ENCODE data around the gene EXOC6.

DNA sequence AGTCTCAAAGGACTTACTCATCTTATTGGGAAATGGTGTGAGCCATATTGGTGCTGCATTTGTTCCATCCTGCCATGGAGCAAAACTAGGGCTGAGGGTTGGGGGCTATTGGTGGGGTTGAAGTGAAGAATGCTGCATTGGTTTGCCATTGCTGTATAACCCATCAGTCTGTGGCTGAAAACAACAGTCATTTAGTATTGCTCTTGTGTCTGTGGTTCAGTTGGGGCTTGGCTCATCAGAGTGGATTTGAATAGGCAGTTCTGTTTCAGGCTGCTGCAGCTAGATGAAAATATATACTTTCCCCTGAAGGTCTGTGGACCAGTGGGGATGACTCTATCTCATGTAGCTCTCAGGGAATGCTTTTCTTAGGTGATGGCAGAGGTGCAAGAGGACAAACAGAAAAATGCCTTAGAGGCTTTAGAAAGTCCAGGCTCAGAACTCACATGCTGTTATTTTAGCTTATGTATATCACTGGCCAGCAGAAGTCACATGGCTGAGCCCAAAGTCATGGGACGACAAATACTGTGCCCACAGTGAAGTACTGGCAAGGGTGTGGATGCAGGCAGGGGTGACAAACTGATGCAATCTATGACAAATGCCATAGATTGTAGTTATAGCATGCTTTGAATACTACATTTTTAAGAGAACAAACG lies 15.2 kb upstream of the EXOC6 start:
- TF ChIP-seq, protein P1, sequence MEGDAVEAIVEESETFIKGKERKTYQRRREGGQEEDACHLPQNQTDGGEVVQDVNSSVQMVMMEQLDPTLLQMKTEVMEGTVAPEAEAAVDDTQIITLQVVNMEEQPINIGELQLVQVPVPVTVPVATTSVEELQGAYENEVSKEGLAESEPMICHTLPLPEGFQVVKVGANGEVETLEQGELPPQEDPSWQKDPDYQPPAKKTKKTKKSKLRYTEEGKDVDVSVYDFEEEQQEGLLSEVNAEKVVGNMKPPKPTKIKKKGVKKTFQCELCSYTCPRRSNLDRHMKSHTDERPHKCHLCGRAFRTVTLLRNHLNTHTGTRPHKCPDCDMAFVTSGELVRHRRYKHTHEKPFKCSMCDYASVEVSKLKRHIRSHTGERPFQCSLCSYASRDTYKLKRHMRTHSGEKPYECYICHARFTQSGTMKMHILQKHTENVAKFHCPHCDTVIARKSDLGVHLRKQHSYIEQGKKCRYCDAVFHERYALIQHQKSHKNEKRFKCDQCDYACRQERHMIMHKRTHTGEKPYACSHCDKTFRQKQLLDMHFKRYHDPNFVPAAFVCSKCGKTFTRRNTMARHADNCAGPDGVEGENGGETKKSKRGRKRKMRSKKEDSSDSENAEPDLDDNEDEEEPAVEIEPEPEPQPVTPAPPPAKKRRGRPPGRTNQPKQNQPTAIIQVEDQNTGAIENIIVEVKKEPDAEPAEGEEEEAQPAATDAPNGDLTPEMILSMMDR (IDR thresholded peaks at IDR 0.05), result no peak
- no peak for TF ChIP-seq EP300 (IDR thresholded peaks at IDR 0.05)
